PC-9 (cell line): ENCODE measurements around the gene BDKRB1. TPM values are rescaled to one million over a fixed set of nuclear protein-coding genes. Genes with fewer than 3 reads are reported as not detected.

Experiments used
- BruUV-seq: library from RNA; stranded (reverse); fragments of 400-500 nt; replicated peaks from 2 replicates; lab custom pipeline; 2021; lab: Mats Ljungman, UMichigan
- CTCF ChIA-PET: fragments of 300-600 bp; sonication (Branson Sonifier 250); formaldehyde crosslinking; loops from one replicate; lab custom pipeline; 2022; ENCODE audit warnings: antibody characterized with exemption; lab: Charles Lee
- POLR2A ChIA-PET: fragments of 300-600 bp; sonication (Branson Sonifier 250); formaldehyde crosslinking; loops from one replicate; lab custom pipeline; 2022; ENCODE audit warnings: antibody characterized with exemption; ENCODE audit not compliant: unreplicated experiment; lab: Charles Lee
- DNase-seq, 2 experiments: peaks; one replicate each; pipeline versions ENCODE4 v3.0.0 to v3.0.0-alpha.2; 2015 to 2022; ENCODE audit warnings: mixed read lengths in 1 of 2
- H2AFZ ChIP-seq: fragments of 200-600 bp; sonication (generic); 2 replicates; pipeline ENCODE4 v1.8.1; 2017; ENCODE audit warnings: antibody characterized with exemption
- H3F3A ChIP-seq: fragments of 200-600 bp; sonication (generic); 2 replicates; pipeline ENCODE4 v1.8.1; 2017; ENCODE audit warnings: antibody characterized with exemption, mild to moderate bottlenecking, low read depth; ENCODE audit not compliant: insufficient read depth
- H3K27ac ChIP-seq: fragments of 200-600 bp; sonication (generic); 2 replicates; pipeline ENCODE4 v1.6.1; 2016; ENCODE audit warnings: mixed run types
- H3K27me3 ChIP-seq: fragments of 200-600 bp; sonication (generic); 2 replicates; pipeline ENCODE4 v1.6.1; 2016; ENCODE audit warnings: low read depth, mixed run types; ENCODE audit not compliant: insufficient read depth
- H3K36me3 ChIP-seq: fragments of 200-600 bp; sonication (generic); 2 replicates; pipeline ENCODE4 v1.6.1; 2016; ENCODE audit warnings: low read depth, mixed run types
- H3K4me1 ChIP-seq: fragments of 200-600 bp; sonication (generic); replicated peaks from 2 replicates; pipeline ENCODE4 v1.6.1; 2016; ENCODE audit warnings: mixed run types; ENCODE audit not compliant: insufficient read depth
- H3K4me2 ChIP-seq: fragments of 200-600 bp; sonication (generic); 2 replicates; pipeline ENCODE4 v1.6.1; 2017; ENCODE audit warnings: mixed run types
- H3K4me3 ChIP-seq: fragments of 200-600 bp; sonication (generic); 2 replicates; pipeline ENCODE4 v1.6.1; 2016; ENCODE audit warnings: mixed run types
- H3K79me2 ChIP-seq: fragments of 200-600 bp; sonication (generic); 2 replicates; pipeline ENCODE4 v1.6.1; 2017; ENCODE audit warnings: low read depth, mixed run types
- H3K9me2 ChIP-seq: fragments of 200-600 bp; sonication (generic); 2 replicates; pipeline ENCODE4 v1.8.1; 2017; ENCODE audit warnings: mild to moderate bottlenecking; ENCODE audit not compliant: insufficient read depth
- H3K9me3 ChIP-seq: fragments of 200-600 bp; sonication (generic); 2 replicates; pipeline ENCODE4 v1.8.1; 2016; ENCODE audit warnings: low read depth; ENCODE audit not compliant: insufficient read depth
- H4K20me1 ChIP-seq: fragments of 200-600 bp; sonication (generic); 2 replicates; pipeline ENCODE4 v1.8.1; 2017; ENCODE audit not compliant: insufficient read depth
- CTCF ChIP-seq: fragments of 200-600 bp; sonication (generic); conservative IDR thresholded peaks from 2 replicates; pipeline ENCODE4 v1.6.1; 2017; ENCODE audit warnings: mixed run types, antibody characterized with exemption, mild to moderate bottlenecking, moderate library complexity
- EZH2 ChIP-seq: fragments of 200-600 bp; sonication (generic); IDR thresholded peaks from 2 replicates; pipeline ENCODE4 v1.8.0; 2017; ENCODE audit warnings: antibody characterized with exemption, low read depth
- intact Hi-C: fragments of 100-400 bp; cut with micrococcal nuclease; formaldehyde crosslinking; loops from one replicate; pipeline ENCODE4 v1.10.0; 2022; ENCODE audit not compliant: unreplicated experiment
- total RNA-seq: library from RNA; stranded (reverse); gene quantifications from 2 replicates; pipeline ENCODE4 v1.2.3, GENCODE V29; 2021

The BDKRB1 gene
- total RNA-seq, 1 experiment from 2014 or later = not detected

- Histone ChIP-seq H3K4me1 (peaks cover 30% of the 10 kb centered on the region), H3K4me3 (no peak overlapping the region), H4K20me1 (no peaks in the 10 kb centered on the region), H3K4me2 (no peak overlapping the region), H3F3A (peaks cover 9% of the 10 kb centered on the region; the same call in 1 of the 2 replicates), H3K9me2 (no peaks in the 10 kb centered on the region), H3K36me3 (no peaks in the 10 kb centered on the region), H3K27me3 (no peaks in the 10 kb centered on the region), H3K79me2 (no peaks in the 10 kb centered on the region), H3K27ac (no peak overlapping the region), H2AFZ (no peak overlapping the region), H3K9me3 (no peaks in the 10 kb centered on the region)
- BruUV-seq = no TSS peak
- no peak for DNase-seq
- ChIA-PET POLR2A (no interaction called here), CTCF (no interaction called here)
- TF ChIP-seq CTCF (no peak), EZH2 (no peak)
- intact Hi-C loops = no loop called here
Observed at GRCh38 chr14:96257056-96257455, 1.0 kb downstream of the BDKRB1 start.

- Histone ChIP-seq H3K79me2 (no peaks in the 10 kb centered on the region), H3K27me3 (no peaks in the 10 kb centered on the region), H3F3A (peaks cover 9% of the 10 kb centered on the region; the same call in 1 of the 2 replicates), H3K4me3 (no peak overlapping the region), H3K9me2 (no peaks in the 10 kb centered on the region), H3K4me2 (no peak overlapping the region), H3K4me1 (peaks cover 29% of the 10 kb centered on the region), H3K36me3 (no peaks in the 10 kb centered on the region), H3K9me3 (no peaks in the 10 kb centered on the region), H2AFZ (no peak overlapping the region), H4K20me1 (no peaks in the 10 kb centered on the region), H3K27ac (no peak overlapping the region)
- intact Hi-C loops = no loop called here
- no peak for DNase-seq
- BruUV-seq = no TSS peak
- ChIA-PET POLR2A (no interaction called here), CTCF (no interaction called here)
- TF ChIP-seq EZH2 (no peak), CTCF (no peak)
Observed at GRCh38 chr14:96257900-96258299, 1.9 kb downstream of the BDKRB1 start.

- TF ChIP-seq EZH2 (no peak), CTCF (no peak)
- intact Hi-C loops = no loop called here
- peaks cover 30% of the 10 kb centered on the region for H3K4me1 ChIP-seq
- ChIA-PET CTCF (no interaction called here), POLR2A (no interaction called here)
- H3K4me2 ChIP-seq = no peak overlapping the region
- H3K27ac ChIP-seq = no peak overlapping the region
- no peaks in the 10 kb centered on the region for H3K9me2 ChIP-seq
- DNase-seq = peak in 1 of 2 experiments; percentile 55
- no TSS peak for BruUV-seq
- no peaks in the 10 kb centered on the region for H4K20me1 ChIP-seq
- H3K36me3 ChIP-seq = no peaks in the 10 kb centered on the region
- no peak overlapping the region for H2AFZ ChIP-seq
- H3K79me2 ChIP-seq = no peaks in the 10 kb centered on the region
- H3F3A ChIP-seq = peaks cover 17% of the 10 kb centered on the region; the same call in 1 of the 2 replicates
- no peaks in the 10 kb centered on the region for H3K27me3 ChIP-seq
- H3K9me3 ChIP-seq = no peaks in the 10 kb centered on the region
- H3K4me3 ChIP-seq = no peak overlapping the region
Observed at GRCh38 chr14:96260341-96260821, 4.4 kb downstream of the BDKRB1 start.
